GM12891 (cell line): ENCODE measurements around the gene CHRNB1.

Source experiments
- PAX5 ChIP-seq: IDR thresholded peaks from 2 replicates; pipeline ENCODE4 v1.6.1; 2011; ENCODE audit warnings: low read length, moderate library complexity, mild to moderate bottlenecking; ENCODE audit not compliant: insufficient read depth, severe bottlenecking
- POLR2A ChIP-seq: IDR thresholded peaks from 2 replicates; pipeline ENCODE4 v1.6.1; 2011; ENCODE audit warnings: low read depth, low read length, control low read depth
- POLR2AphosphoS5 ChIP-seq: IDR thresholded peaks from 2 replicates; pipeline ENCODE4 v1.6.1; 2011; ENCODE audit warnings: low read depth, low read length, control low read depth
- SPI1 ChIP-seq: IDR thresholded peaks from 2 replicates; pipeline ENCODE4 v1.6.1; 2011; ENCODE audit warnings: low read depth, low read length, control low read depth
- TAF1 ChIP-seq: IDR thresholded peaks from 2 replicates; pipeline ENCODE4 v1.6.1; 2011; ENCODE audit warnings: low read depth, low read length, control low read depth

DNA sequence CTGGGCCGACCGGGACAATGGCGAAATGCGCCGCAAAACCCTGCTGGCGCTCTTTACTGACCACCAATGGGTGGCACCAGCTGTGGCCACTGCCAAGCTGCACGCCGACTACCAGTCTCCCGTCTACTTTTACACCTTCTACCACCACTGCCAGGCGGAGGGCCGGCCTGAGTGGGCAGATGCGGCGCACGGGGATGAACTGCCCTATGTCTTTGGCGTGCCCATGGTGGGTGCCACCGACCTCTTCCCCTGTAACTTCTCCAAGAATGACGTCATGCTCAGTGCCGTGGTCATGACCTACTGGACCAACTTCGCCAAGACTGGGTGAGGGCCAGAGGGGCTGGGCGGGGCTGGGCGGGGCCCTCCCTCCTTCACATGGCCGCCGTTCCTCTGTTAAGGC lies 29.1 kb upstream of the CHRNB1 start:
- TF ChIP-seq POLR2AphosphoS5 (no peak), SPI1 (no peak), POLR2A (no peak), TAF1 (no peak), PAX5 (no peak)
